Ascending aorta (tissue), 2 donors: ENCODE measurements around the gene NEAT1. TPM values are rescaled to one million over a fixed set of nuclear protein-coding genes. Genes with fewer than 3 reads are reported as not detected.

Experiments used
- DNase-seq, 2 donors: peaks; one replicate each; pipeline ENCODE4 v3.0.0-alpha.2; 2019; ENCODE audit warnings: low spot score in 2 of 2
- H3K27ac ChIP-seq, 2 donors: fragments of 200-600 bp; sonication (generic); one replicate each; pipeline ENCODE4 v1.5.1; 2016 to 2017; ENCODE audit warnings: mild to moderate bottlenecking in 1 of 2
- H3K27me3 ChIP-seq: fragments of 200-600 bp; sonication (generic); one replicate; pipeline ENCODE4 v1.5.1; 2017
- H3K36me3 ChIP-seq, 2 donors: fragments of 200-600 bp; sonication (generic); one replicate each; pipeline ENCODE4 v1.5.1; 2016
- H3K4me1 ChIP-seq, 2 donors: fragments of 200-600 bp; sonication (generic); one replicate each; pipeline ENCODE4 v1.5.1; 2016 to 2017; ENCODE audit warnings: mild to moderate bottlenecking in 1 of 2
- H3K4me3 ChIP-seq, 2 donors: fragments of 200-600 bp; sonication (generic); one replicate each; pipeline ENCODE4 v1.5.1; 2016 to 2017; ENCODE audit warnings: mild to moderate bottlenecking in 1 of 2
- H3K9me3 ChIP-seq, 2 donors: fragments of 200-600 bp; sonication (generic); one replicate each; pipeline ENCODE4 v1.5.1; 2016
- intact Hi-C: fragments of 100-400 bp; cut with DNase I; formaldehyde crosslinking; loops from one replicate; pipeline ENCODE4 v1.15.1; 2023
- total RNA-seq: library from RNA; depleted of rRNA; stranded (reverse); fragments of >200 nt; gene quantifications from one replicate; pipeline ENCODE4 v1.1.0, GENCODE V29; 2016
- TF ChIP-seq, protein P1 (sequence below), 3 experiments: fragments of 200-600 bp in 2 of 3; fragments of 450-650 bp in 1 of 3; sonication (generic) in 2 of 3; IDR thresholded peaks; one replicate each; pipeline ENCODE4 v1.5.1; 2016 to 2019; ENCODE audit warnings: antibody characterized with exemption in 3 of 3, mild to moderate bottlenecking in 1 of 3, moderate library complexity in 1 of 3

The NEAT1 gene
- total RNA-seq, 1 donor from 2014 or later = 180 TPM

DNA sequence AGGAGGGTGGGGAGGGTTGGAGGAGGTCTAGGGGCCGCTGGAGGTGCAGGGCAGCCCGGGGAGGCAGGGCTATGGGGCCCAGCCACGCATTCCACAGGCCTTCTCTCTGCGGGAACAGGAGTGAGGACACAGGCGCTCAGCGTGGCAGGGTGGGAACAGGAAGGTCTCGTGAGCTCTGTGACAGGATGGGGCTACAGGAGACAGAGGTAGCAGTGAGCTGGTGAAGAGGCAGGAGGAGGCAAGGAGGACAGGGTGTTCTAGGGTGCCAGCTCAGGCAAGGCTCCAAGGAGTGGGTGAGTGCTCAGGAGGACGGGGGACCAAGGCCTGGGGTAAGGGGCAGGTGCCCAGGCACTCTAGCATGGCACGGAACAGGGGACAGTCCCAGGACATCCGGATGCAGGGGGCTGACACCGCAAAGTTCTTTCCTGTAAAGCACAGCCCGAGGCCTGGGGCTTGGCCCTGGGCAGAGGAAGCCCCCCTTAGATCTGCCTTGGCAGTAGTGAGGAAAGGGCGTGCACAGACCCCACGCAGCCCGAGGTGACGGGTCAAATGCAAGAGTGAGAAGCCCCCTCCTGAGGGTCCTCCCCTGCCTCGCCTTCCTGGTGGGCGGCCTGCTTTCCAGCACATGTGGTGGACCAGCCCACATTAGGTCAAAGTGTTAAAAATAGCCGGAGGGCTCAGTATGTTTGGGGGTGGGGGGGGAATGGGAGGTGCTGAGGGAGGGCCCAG is 4.7 kb upstream of the NEAT1 start:
- peak overlapping the region; percentile 97 to 99 for H3K27ac ChIP-seq
- H3K4me3 ChIP-seq = peak overlapping the region; percentile 56 to 80
- H3K9me3 ChIP-seq = no peaks in the 10 kb centered on the region
- H3K27me3 ChIP-seq = no peaks in the 10 kb centered on the region
- intact Hi-C loops = loop anchor here (2.0 to 5.0 kb wide), 4 partner anchors 47 to 439 kb away; partner anchors contain the start of gene CFL1
- TF ChIP-seq, protein P1, sequence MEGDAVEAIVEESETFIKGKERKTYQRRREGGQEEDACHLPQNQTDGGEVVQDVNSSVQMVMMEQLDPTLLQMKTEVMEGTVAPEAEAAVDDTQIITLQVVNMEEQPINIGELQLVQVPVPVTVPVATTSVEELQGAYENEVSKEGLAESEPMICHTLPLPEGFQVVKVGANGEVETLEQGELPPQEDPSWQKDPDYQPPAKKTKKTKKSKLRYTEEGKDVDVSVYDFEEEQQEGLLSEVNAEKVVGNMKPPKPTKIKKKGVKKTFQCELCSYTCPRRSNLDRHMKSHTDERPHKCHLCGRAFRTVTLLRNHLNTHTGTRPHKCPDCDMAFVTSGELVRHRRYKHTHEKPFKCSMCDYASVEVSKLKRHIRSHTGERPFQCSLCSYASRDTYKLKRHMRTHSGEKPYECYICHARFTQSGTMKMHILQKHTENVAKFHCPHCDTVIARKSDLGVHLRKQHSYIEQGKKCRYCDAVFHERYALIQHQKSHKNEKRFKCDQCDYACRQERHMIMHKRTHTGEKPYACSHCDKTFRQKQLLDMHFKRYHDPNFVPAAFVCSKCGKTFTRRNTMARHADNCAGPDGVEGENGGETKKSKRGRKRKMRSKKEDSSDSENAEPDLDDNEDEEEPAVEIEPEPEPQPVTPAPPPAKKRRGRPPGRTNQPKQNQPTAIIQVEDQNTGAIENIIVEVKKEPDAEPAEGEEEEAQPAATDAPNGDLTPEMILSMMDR (IDR thresholded peaks at IDR 0.05) = no peak
- peaks cover under 1 to 6% of the 10 kb centered on the region in 2 donors for H3K36me3 ChIP-seq
- DNase-seq = peak in 1 of 2 donors; percentile 85
- H3K4me1 ChIP-seq = peaks cover 32 to 46% of the 10 kb centered on the region in 2 donors

DNA sequence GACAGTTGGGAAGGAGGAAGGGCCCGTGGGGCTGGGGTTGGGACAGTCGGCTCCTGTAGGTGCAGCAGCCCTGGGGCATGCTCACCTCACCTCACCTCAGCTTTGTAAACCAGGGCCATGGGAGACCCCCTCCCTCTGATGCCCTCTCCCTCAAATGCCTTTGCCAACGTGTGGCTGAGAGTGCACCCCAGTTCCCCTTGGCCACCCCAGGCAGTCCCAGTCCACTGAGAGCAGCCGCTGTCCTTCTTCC is 4.2 kb upstream of the NEAT1 start:
- peak overlapping the region; percentile 97 to 99 for H3K27ac ChIP-seq
- peak overlapping the region; percentile 56 to 80 for H3K4me3 ChIP-seq
- no peaks in the 10 kb centered on the region for H3K9me3 ChIP-seq
- peaks cover 32 to 46% of the 10 kb centered on the region in 2 donors for H3K4me1 ChIP-seq
- peaks cover 0 to 7% of the 10 kb centered on the region in 2 donors for H3K36me3 ChIP-seq
- H3K27me3 ChIP-seq = no peaks in the 10 kb centered on the region
- no peak for DNase-seq
- intact Hi-C loops = loop anchor here (2.0 to 5.0 kb wide), 3 partner anchors 58 to 439 kb away; partner anchors contain the start of gene CFL1
- TF ChIP-seq, protein P1 (IDR thresholded peaks at IDR 0.05) = no peak

DNA sequence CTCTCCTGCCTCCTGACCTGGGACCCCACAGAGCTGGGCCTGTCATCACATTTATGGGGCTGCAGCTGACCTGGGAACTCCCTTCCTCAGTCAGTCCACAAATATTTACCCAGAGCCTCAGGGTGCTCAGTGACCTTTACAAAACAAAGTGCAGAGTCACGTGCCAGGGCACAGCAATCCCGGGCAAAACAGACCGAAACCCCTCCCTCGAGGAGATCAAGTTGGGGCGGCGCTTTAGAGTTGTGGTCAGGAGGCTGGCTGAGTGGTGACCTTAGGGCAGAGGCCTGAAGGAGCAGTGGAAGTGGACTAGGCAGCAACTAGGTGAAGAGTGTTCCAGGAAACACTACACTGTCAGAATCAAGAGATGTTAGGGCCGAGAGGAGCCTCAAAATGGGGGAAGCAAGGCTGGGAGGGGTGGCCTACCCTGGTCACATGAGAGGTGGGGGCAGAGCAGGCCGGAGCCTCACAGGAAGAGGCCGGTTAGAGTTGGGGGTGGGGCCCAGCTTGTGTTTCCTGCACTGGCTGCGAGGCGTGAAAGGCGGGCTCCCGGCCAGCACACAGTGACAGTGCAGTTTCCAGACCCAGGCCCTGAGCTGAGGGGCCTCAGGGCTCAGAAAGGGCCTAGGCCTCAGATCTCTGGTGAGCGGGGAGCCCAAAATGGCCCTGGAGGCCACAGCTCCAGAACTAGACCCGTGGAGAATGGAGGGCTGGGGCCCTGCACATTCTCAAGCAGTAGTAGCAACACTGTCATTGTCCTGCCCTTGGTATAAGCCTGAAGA is 3.7 kb upstream of the NEAT1 start:
- peak overlapping the region; percentile 56 to 80 for H3K4me3 ChIP-seq
- no peaks in the 10 kb centered on the region for H3K27me3 ChIP-seq
- peaks cover 3 to 7% of the 10 kb centered on the region in 2 donors for H3K36me3 ChIP-seq
- peak overlapping the region; percentile 97 to 99 for H3K27ac ChIP-seq
- intact Hi-C loops = loop anchor here (1.0 to 5.0 kb wide), 4 partner anchors 52 to 438 kb away; partner anchors contain the start of gene CFL1
- DNase-seq = peak; percentile 94 to 98
- H3K9me3 ChIP-seq = no peaks in the 10 kb centered on the region
- peaks cover 32 to 46% of the 10 kb centered on the region in 2 donors for H3K4me1 ChIP-seq
- TF ChIP-seq, protein P1 (IDR thresholded peaks at IDR 0.05) = no peak

DNA sequence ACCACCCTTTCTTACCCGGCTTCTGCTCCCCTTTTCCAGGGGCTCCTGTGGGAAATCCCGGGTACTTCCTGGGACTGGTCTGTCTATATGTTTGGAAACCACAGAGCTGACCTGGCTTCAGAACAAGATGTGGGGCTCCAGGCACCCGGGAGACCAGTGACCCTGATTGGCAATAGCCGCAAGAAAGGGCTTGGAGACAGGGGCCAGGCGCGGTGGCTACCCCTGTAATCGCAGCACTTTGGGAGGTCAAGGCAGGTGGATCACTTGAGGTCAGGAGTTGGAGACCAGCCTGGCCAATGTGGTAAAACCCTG is 3.2 kb upstream of the NEAT1 start:
- peaks cover 32 to 46% of the 10 kb centered on the region in 2 donors for H3K4me1 ChIP-seq
- intact Hi-C loops = loop anchor here (1.0 to 5.0 kb wide), 4 partner anchors 52 to 438 kb away; partner anchors contain the start of gene CFL1
- TF ChIP-seq, protein P1 (IDR thresholded peaks at IDR 0.05) = no peak

DNA sequence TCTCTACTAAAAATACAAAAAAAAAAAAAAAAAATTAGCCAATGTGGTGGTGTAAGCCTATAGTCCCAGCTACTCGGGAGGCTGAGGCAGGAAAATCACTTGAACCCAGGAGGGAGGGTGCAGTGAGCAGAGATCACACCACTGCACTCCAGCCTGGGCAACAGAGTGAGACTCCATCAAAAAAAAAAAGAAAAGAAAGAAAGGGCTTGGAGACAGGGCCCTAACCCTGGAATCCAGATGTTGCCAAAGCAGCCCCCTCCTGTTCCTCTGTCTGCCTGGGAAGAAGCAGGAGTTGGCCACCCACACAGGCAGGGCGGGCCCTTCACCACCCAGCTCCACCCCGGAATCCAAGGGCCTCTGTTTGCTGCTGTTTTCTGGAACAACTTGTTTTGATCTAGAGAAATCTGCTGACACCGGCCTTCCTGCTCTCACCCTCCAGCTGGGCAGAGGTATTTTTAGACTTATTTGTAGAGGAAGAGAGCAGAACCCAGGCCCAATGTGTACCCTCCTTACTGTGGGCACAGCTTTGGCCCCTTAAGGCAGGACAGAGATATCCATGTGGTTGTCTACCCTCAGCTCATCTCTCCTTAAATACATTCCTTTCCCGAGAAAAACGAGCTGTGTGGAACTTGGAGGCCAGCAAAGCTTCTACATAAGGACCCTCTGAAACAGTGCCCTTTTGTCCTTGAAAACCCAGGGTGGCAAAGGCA is 2.7 kb upstream of the NEAT1 start:
- H3K4me1 ChIP-seq = peaks cover 32 to 46% of the 10 kb centered on the region in 2 donors
- DNase-seq = peak; percentile 88 to 98
- H3K9me3 ChIP-seq = no peaks in the 10 kb centered on the region
- intact Hi-C loops = loop anchor here (1.0 to 5.0 kb wide), 5 partner anchors 51 to 437 kb away; partner anchors contain the start of gene CFL1
- peak overlapping the region; percentile 56 to 80 for H3K4me3 ChIP-seq
- peaks cover 13 to 16% of the 10 kb centered on the region in 2 donors for H3K36me3 ChIP-seq
- H3K27me3 ChIP-seq = no peaks in the 10 kb centered on the region
- peak overlapping the region; percentile 97 to 99 for H3K27ac ChIP-seq
- TF ChIP-seq, protein P1 (IDR thresholded peaks at IDR 0.05) = no peak

More for the DNA sequence above, 3.2 kb upstream of the NEAT1 start:
- H3K9me3 ChIP-seq = no peaks in the 10 kb centered on the region
- peak overlapping the region; percentile 56 to 80 for H3K4me3 ChIP-seq
- DNase-seq = no peak
- H3K27me3 ChIP-seq = no peaks in the 10 kb centered on the region
- H3K36me3 ChIP-seq = peaks cover 8 to 11% of the 10 kb centered on the region in 2 donors
- H3K27ac ChIP-seq = peak overlapping the region; percentile 97 to 99
